GM12878 (cell line): Measurements from ENCODE around the gene ENDOU. TPM values are rescaled to one million over a fixed set of nuclear protein-coding genes. Genes with fewer than 3 reads are reported as not detected.

ENCODE experiments used
- ATAC-seq: fragments of 200-7000 bp; cut with Tn5 transposase; 3 replicates; pipeline ENCODE4 v1.9.1; 2020; ENCODE audit warnings: mild to moderate bottlenecking, moderate library complexity
- BruUV-seq: library from RNA; stranded (reverse); fragments of 400-500 nt; replicated peaks from 2 replicates; lab custom pipeline; 2021; lab: Mats Ljungman, UMichigan
- CTCF ChIA-PET: fragments of 300-600 bp; sonication (Branson Sonifier 250); formaldehyde crosslinking; extraction: SDS; loops from one replicate; lab custom pipeline; 2021; ENCODE audit warnings: inconsistent platforms; lab: Yijun Ruan, JAX
- POLR2A ChIA-PET: fragments of 350-600 bp; formaldehyde crosslinking; extraction: SDS; loops from one replicate; lab custom pipeline; 2021; ENCODE audit warnings: inconsistent platforms; lab: Charles Lee
- RAD21 ChIA-PET: fragments of 300-600 bp; sonication (Branson Sonifier 250); formaldehyde crosslinking; loops from one replicate; lab custom pipeline; 2023; ENCODE audit warnings: antibody characterized with exemption; ENCODE audit not compliant: unreplicated experiment; lab: Charles Lee
- SMC1A ChIA-PET: fragments of 300-600 bp; sonication (Branson Sonifier 250); formaldehyde crosslinking; loops from one replicate; lab custom pipeline; 2023; ENCODE audit not compliant: unreplicated experiment, uncharacterized antibody; lab: Charles Lee
- DNase-seq: peaks from one replicate; pipeline ENCODE4 v3.0.0-alpha.2; 2011; ENCODE audit warnings: low read depth, low spot score
- FAIRE-seq: peaks from 3 replicates; lab custom pipeline; 2011; peaks lifted over from hg19 to GRCh38; lab: Jason Lieb, UNC
- H2AFZ ChIP-seq: 2 replicates; pipeline ENCODE4 v1.6.0; 2011; ENCODE audit warnings: low read depth, low read length, control low read depth; ENCODE audit not compliant: control insufficient read depth
- H3K27ac ChIP-seq: 2 replicates; pipeline ENCODE4 v1.5.1; 2011; ENCODE audit warnings: control low read depth; ENCODE audit not compliant: control insufficient read depth, insufficient read depth
- H3K27me3 ChIP-seq, 2 experiments: replicated peaks in 1 of 2; 2 replicates each; pipeline versions ENCODE4 v1.6.0 to v1.6.1; 2011; ENCODE audit warnings: low read length in 1 of 2; ENCODE audit not compliant: control insufficient read depth in 2 of 2, insufficient read depth in 2 of 2
- H3K36me3 ChIP-seq, 2 experiments: 2 replicates each; pipeline ENCODE4 v1.5.1; 2011; ENCODE audit warnings: low read length in 1 of 2; ENCODE audit not compliant: control insufficient read depth in 2 of 2, insufficient read depth in 2 of 2
- H3K4me1 ChIP-seq: 2 replicates; pipeline ENCODE4 v1.6.1; 2011; ENCODE audit warnings: mild to moderate bottlenecking, low read length, moderate library complexity, mixed read lengths; ENCODE audit not compliant: control insufficient read depth, insufficient read depth
- H3K4me2 ChIP-seq: 2 replicates; pipeline ENCODE4 v1.6.0; 2011; ENCODE audit warnings: control low read depth; ENCODE audit not compliant: control insufficient read depth, insufficient read depth
- H3K4me3 ChIP-seq: fragments of 200-600 bp; sonication (generic); 2 replicates; pipeline ENCODE4 v1.5.1; 2016
- H3K79me2 ChIP-seq: 2 replicates; pipeline ENCODE4 v1.6.0; 2011; ENCODE audit warnings: low read length; ENCODE audit not compliant: control insufficient read depth, insufficient read depth
- H3K9ac ChIP-seq: 2 replicates; pipeline ENCODE4 v1.8.0; 2011; ENCODE audit warnings: low read length, control low read depth, mixed read lengths; ENCODE audit not compliant: control insufficient read depth, insufficient read depth
- H3K9me3 ChIP-seq: replicated peaks from 3 replicates; pipeline ENCODE4 v1.5.1; 2011; ENCODE audit warnings: mild to moderate bottlenecking, low read length; ENCODE audit not compliant: control insufficient read depth, insufficient read depth
- H4K20me1 ChIP-seq: 2 replicates; pipeline ENCODE4 v1.6.0; 2011; ENCODE audit not compliant: control insufficient read depth, insufficient read depth
- HDAC6 ChIP-seq: fragments of 200-600 bp; sonication (generic); IDR thresholded peaks from one replicate; pipeline ENCODE4 v1.8.0; 2017; ENCODE audit warnings: antibody characterized with exemption; ENCODE audit not compliant: unreplicated experiment
- MYC ChIP-seq: IDR thresholded peaks from 2 replicates; pipeline ENCODE4 v1.6.1; 2011; ENCODE audit warnings: mild to moderate bottlenecking, low read length, moderate library complexity, inconsistent platforms; ENCODE audit not compliant: insufficient read depth, insufficient replicate concordance, insufficient read length, severe bottlenecking
- NR2F1 ChIP-seq: fragments of 450-650 bp; conservative IDR thresholded peaks from 2 replicates; pipeline ENCODE4 v1.6.1; 2017; ENCODE audit warnings: mild to moderate bottlenecking
- POLR2AphosphoS5 ChIP-seq: IDR thresholded peaks from 2 replicates; pipeline ENCODE4 v1.6.1; 2011; ENCODE audit warnings: mild to moderate bottlenecking, low read length, inconsistent platforms
- RUNX3 ChIP-seq: IDR thresholded peaks from 2 replicates; pipeline ENCODE4 v1.6.1; 2012; ENCODE audit warnings: low read length, inconsistent platforms
- SMAD5 ChIP-seq: IDR thresholded peaks from 2 replicates; pipeline ENCODE4 v1.6.1; 2016; ENCODE audit warnings: antibody characterized with exemption, low read depth
- SP1 ChIP-seq: IDR thresholded peaks from one replicate; pipeline ENCODE4 v1.6.1; 2011; ENCODE audit warnings: low read depth, low read length
- SPI1 ChIP-seq: IDR thresholded peaks from 2 replicates; pipeline ENCODE4 v1.6.1; 2011; ENCODE audit warnings: low read depth, mild to moderate bottlenecking, low read length, moderate library complexity, borderline replicate concordance; ENCODE audit not compliant: insufficient read depth
- ZNF274 ChIP-seq: IDR thresholded peaks from one replicate; pipeline ENCODE4 v1.8.0; 2011; ENCODE audit not compliant: insufficient read length, insufficient read depth
- whole genome bisulfite sequencing: methylation state at CpG from one replicate; pipeline ENCODE4 v1.1.6; 2016; ENCODE audit warnings: low lambda C conversion rate; ENCODE audit not compliant: insufficient replicate concordance, insufficient coverage; ENCODE audit errors: missing lambda C conversion rate; 5-methylcytosine and 5-hydroxymethylcytosine counted together
- in situ Hi-C: fragments of 300-500 bp; cut with MboI; formaldehyde crosslinking; loops from 9 replicates; pipeline ENCODE4 v1.14.3; 2018; ENCODE audit warnings: mixed read lengths
- intact Hi-C: fragments of 100-400 bp; cut with micrococcal nuclease; formaldehyde crosslinking; loops from one replicate; pipeline ENCODE4 v1.14.2; 2022; ENCODE audit not compliant: unreplicated experiment
- polyA plus RNA-seq, 11 experiments: library from polyadenylated mRNA; depleted of rRNA in 4 of 11; unstranded in 6 of 11; stranded (reverse) in 5 of 11; fragments of >200 nt; fragmentation: Nextera tagmentation in 4 of 11; fragmentation: Illumina TruSeq in 1 of 11; extraction: Ambion mirVana in 4 of 11; extraction: Trizol in 1 of 11; gene quantifications; 1 replicate in 1 of 11; 2 replicates in 10 of 11; pipeline versions ENCODE4 v1.2.1 to v1.2.3, GENCODE V29; 2011 to 2016; ENCODE audit warnings: inconsistent platforms in 2 of 11, missing spikeins in 2 of 11, low read depth in 1 of 11
- total RNA-seq, 4 experiments: library from RNA; depleted of rRNA in 3 of 4; stranded (reverse); fragments of >200 nt in 3 of 4; fragmentation: Illumina TruSeq in 1 of 4; extraction: Trizol in 1 of 4; gene quantifications; 2 replicates each; pipeline versions ENCODE4 v1.2.1 to v1.2.3, GENCODE V29; 2013 to 2021
- TF ChIP-seq, protein P1 (sequence below): fragments of 450-650 bp; IDR thresholded peaks from 2 replicates; pipeline ENCODE4 v1.6.1; 2018; ENCODE audit warnings: mild to moderate bottlenecking, low read depth, moderate library complexity; ENCODE audit not compliant: partially characterized antibody
- TF ChIP-seq, protein P2 (sequence below): fragments of 150-350 bp; IDR thresholded peaks from 2 replicates; pipeline ENCODE4 v1.6.1; 2014; ENCODE audit warnings: mild to moderate bottlenecking, low read depth, low read length

The ENDOU gene
- total and polyA plus RNA-seq, 10 of the 15 experiments (the other 5 are each of a cell fraction or from before 2014, with no cell fraction given), result 0.03 to 0.17 (median 0.10) TPM; not detected in 4

DNA sequence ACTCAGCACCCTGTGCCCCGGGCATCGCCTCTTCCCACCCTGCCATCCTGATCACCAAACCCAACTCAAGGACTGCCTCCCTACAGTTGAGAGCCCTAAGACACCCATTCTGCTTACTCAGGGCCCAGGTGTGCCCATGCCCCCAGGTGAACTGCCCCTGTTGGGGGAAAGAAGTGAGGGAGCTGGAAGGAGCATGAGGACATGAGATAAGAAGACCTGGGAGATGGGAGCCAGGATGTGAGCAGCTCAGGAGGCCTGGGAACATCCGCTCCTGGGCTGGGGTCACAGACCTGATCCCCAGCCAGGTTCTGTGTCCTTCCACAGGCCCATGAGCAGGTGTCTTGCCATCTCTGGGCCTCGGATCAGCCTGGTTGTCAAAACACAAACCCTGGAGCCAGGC, 26.8 kb upstream of the ENDOU start:
- no peaks in the 10 kb centered on the region for H3K36me3 ChIP-seq
- in situ Hi-C loops, result no loop called here
- no peaks in the 10 kb centered on the region for H3K9me3 ChIP-seq
- H3K4me3 ChIP-seq, result no peak overlapping the region
- POLR2A ChIA-PET, result no interaction called here
- H2AFZ ChIP-seq, result no peak overlapping the region
- no peaks in the 10 kb centered on the region for H4K20me1 ChIP-seq
- H3K27ac ChIP-seq, result no peak overlapping the region
- no peak overlapping the region for H3K4me2 ChIP-seq
- H3K27me3 ChIP-seq, result no peaks in the 10 kb centered on the region
- no peak for FAIRE-seq
- BruUV-seq, result no TSS peak
- ATAC-seq, result no peak
- TF ChIP-seq SPI1 (no peak), HDAC6 (no peak), SMAD5 (no peak), RUNX3 (no peak), SP1 (no peak), MYC (no peak), NR2F1 (no peak), ZNF274 (no peak), POLR2AphosphoS5 (no peak)
- TF ChIP-seq, protein P1, sequence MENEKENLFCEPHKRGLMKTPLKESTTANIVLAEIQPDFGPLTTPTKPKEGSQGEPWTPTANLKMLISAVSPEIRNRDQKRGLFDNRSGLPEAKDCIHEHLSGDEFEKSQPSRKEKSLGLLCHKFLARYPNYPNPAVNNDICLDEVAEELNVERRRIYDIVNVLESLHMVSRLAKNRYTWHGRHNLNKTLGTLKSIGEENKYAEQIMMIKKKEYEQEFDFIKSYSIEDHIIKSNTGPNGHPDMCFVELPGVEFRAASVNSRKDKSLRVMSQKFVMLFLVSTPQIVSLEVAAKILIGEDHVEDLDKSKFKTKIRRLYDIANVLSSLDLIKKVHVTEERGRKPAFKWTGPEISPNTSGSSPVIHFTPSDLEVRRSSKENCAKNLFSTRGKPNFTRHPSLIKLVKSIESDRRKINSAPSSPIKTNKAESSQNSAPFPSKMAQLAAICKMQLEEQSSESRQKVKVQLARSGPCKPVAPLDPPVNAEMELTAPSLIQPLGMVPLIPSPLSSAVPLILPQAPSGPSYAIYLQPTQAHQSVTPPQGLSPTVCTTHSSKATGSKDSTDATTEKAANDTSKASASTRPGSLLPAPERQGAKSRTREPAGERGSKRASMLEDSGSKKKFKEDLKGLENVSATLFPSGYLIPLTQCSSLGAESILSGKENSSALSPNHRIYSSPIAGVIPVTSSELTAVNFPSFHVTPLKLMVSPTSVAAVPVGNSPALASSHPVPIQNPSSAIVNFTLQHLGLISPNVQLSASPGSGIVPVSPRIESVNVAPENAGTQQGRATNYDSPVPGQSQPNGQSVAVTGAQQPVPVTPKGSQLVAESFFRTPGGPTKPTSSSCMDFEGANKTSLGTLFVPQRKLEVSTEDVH, result no peak
- TF ChIP-seq, protein P2, sequence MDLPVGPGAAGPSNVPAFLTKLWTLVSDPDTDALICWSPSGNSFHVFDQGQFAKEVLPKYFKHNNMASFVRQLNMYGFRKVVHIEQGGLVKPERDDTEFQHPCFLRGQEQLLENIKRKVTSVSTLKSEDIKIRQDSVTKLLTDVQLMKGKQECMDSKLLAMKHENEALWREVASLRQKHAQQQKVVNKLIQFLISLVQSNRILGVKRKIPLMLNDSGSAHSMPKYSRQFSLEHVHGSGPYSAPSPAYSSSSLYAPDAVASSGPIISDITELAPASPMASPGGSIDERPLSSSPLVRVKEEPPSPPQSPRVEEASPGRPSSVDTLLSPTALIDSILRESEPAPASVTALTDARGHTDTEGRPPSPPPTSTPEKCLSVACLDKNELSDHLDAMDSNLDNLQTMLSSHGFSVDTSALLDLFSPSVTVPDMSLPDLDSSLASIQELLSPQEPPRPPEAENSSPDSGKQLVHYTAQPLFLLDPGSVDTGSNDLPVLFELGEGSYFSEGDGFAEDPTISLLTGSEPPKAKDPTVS, result no peak
- TF ChIP-seq, all 136 proteins: peak for 0
- peaks cover 37% of the 10 kb centered on the region for H3K4me1 ChIP-seq
- SMC1A ChIA-PET, result interaction anchor here (10.3 to 12.2 kb wide), 2 partner anchors 8 to 16 kb away, joined by 97 to 277 read pairs; no protein-coding TSS in a partner anchor
- H3K79me2 ChIP-seq, result no peaks in the 10 kb centered on the region
- WGBS, result 82% methylated on average over 4 of the region's 4 CpGs
- no peak for DNase-seq
- H3K9ac ChIP-seq, result no peak overlapping the region
- CTCF ChIA-PET, result interaction anchor here (9.4 to 14.5 kb wide), 3 partner anchors 8 to 36 kb away, joined by 86 to 507 read pairs (median 166); partner anchors contain the start of gene SLC48A1
- intact Hi-C loops, result no loop called here
- RAD21 ChIA-PET, result interaction anchor here (12.6 kb wide), 1 partner anchor 10 kb away, joined by 237 read pairs; no protein-coding TSS in a partner anchor
